Activated T-cell treated with anti-CD3 and anti-CD28 coated beads for 24 hours (primary cell): Measurements from ENCODE around the gene ENDOV.

Experiments used
- DNase-seq: peaks from one replicate; pipeline ENCODE4 v3.0.0-alpha.2; 2020; ENCODE audit warnings: low read depth

ENDOV gene

DNA sequence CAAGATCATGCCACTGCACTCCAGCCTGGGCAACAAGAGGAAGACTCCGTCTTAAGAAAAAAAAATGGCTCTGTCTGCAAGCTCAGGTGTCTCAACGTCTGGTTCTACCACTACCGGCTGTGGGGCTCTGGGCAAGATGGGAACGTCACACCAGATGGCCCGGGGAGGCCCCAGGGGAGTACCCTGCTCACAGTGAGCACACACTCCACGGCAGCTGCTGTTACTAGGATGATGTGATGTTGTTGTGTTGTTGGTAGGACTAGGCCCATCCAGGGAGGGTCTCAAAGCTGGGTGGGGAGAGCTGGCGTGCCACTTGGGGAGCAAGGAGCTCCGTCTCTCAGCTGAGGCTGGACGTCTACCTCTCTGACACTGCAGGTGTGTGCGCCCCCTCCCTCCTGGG lies 70.9 kb downstream of the ENDOV start:
- DNase-seq = no peak

DNA sequence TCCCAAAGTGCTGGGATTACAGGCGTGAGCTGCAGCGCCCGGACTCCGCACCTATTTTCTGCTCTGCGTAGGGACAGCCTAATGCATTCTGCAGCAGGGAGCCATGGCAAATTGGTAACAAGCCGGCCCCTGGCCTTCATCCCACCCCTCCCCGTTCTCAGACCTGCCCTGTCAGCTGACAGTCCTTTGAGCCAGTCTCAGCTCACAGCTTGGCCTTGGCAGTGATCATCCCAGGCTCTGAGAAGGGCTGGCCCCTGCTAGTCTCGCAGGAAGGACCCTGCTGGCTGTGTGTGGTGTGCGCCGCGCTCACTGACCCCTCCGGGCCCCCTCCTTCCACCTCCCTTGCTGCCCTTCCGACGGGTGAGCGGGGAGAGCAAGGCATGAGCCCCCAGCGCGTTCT lies 71.7 kb downstream of the ENDOV start:
- no peak for DNase-seq

DNA sequence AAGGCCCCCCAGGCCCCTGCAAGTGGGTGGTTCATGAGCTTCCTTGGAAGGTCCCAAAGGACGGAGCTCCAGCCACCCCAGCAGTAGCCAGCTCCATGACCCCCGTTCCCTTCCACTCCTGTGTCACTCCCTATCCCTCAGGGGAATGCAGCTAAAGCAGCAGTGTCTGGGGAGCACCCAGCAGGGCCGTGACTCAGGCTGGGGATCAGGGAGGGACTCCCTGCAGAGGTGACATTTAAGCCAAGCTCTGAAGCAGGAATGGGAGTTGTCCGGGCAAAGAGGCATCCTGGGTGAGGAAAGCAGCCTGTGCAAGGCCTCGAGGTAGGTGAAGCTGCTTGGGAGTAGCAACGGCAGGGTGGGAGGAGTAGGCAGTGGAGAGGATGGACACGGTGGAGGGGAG lies 72.5 kb downstream of the ENDOV start:
- DNase-seq = no peak
